Central memory CD4-positive, alpha-beta T cell (primary cell): ENCODE measurements around the gene TEX11.

ENCODE experiments used
- DNase-seq: peaks from one replicate; pipeline ENCODE4 v3.0.0; 2022

TEX11 gene

GRCh38 chrX:70488856-70489255, 419.7 kb downstream of the TEX11 start:
- no peak for DNase-seq

GRCh38 chrX:70485466-70485865, 423.0 kb downstream of the TEX11 start:
- no peak for DNase-seq

GRCh38 chrX:70482300-70482699, 426.2 kb downstream of the TEX11 start:
- DNase-seq: no peak

GRCh38 chrX:70481471-70482270, 426.8 kb downstream of the TEX11 start:
- no peak for DNase-seq

- DNase-seq: no peak
Measured at GRCh38 chrX:70480660-70481018, 427.9 kb downstream of the TEX11 start.

GRCh38 chrX:70479922-70480659, 428.4 kb downstream of the TEX11 start:
- no peak for DNase-seq

- DNase-seq: no peak
Measured at GRCh38 chrX:70479247-70479921, 429.1 kb downstream of the TEX11 start.
